Measurements from ENCODE around the gene MGAT3. TPM values are rescaled to one million over a fixed set of nuclear protein-coding genes. Genes with fewer than 3 reads are reported as not detected.
"Not testable (repeated sequence)": the region's sequence is repeated elsewhere in the genome, so short reads cannot be mapped to it uniquely, and the experiment has no call there.

The MGAT3 gene
- total RNA-seq, 1 donor = not detected

DNA sequence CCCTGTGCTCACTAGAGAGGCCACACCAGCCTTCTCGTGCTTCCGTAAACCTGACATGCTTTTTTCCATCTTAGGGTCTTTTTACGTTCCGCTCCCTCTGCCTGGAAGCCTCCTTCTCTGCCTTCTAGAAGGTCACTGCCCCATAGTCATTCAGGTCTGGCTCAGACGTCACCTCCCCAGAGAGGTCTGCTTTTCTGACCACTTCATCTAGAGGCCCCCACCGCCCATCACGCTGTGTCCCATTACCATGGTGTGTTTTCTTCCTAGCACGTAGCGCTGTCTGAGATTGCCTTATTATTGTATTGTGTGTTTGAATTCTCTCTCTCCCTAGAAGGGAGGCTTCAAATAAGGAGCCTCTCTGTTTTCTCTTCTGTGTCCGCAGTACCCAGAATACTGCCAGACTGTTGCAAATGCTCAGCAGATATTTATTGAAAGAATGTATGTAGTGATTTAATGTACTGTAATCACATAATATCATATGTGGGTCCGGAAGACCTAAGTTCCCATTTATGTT lies 47.2 kb upstream of the MGAT3 start:
- no peaks in the 10 kb centered on the region for H3K9me3 ChIP-seq (ENCODE audit: low read depth, low read length)
- H3K79me2 ChIP-seq (ENCODE audit: insufficient read depth, low read length) = peaks cover 32% of the 10 kb centered on the region
- no peaks in the 10 kb centered on the region for H3K36me3 ChIP-seq (ENCODE audit: insufficient read depth, low read length)
- no peak for DNase-seq (ENCODE audit: insufficient read length, low spot score, missing footprints)
- H4K20me1 ChIP-seq (ENCODE audit: insufficient read depth, low read length) = peaks cover 21% of the 10 kb centered on the region
- TF ChIP-seq, protein P1, sequence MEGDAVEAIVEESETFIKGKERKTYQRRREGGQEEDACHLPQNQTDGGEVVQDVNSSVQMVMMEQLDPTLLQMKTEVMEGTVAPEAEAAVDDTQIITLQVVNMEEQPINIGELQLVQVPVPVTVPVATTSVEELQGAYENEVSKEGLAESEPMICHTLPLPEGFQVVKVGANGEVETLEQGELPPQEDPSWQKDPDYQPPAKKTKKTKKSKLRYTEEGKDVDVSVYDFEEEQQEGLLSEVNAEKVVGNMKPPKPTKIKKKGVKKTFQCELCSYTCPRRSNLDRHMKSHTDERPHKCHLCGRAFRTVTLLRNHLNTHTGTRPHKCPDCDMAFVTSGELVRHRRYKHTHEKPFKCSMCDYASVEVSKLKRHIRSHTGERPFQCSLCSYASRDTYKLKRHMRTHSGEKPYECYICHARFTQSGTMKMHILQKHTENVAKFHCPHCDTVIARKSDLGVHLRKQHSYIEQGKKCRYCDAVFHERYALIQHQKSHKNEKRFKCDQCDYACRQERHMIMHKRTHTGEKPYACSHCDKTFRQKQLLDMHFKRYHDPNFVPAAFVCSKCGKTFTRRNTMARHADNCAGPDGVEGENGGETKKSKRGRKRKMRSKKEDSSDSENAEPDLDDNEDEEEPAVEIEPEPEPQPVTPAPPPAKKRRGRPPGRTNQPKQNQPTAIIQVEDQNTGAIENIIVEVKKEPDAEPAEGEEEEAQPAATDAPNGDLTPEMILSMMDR (IDR thresholded peaks at IDR 0.05; ENCODE audit: extremely low read depth, low read depth, low read length) = no peak
- no peak overlapping the region for H2AFZ ChIP-seq (ENCODE audit: low read length)
- no peak overlapping the region for H3K4me2 ChIP-seq (ENCODE audit: insufficient read depth, low read length)
- H3K27me3 ChIP-seq (ENCODE audit: insufficient read depth, low read length) = no peaks in the 10 kb centered on the region
- no peak overlapping the region for H3K4me3 ChIP-seq (ENCODE audit: insufficient read depth, low read length)
- peaks cover 20% of the 10 kb centered on the region for H3K4me1 ChIP-seq (ENCODE audit: insufficient read depth, low read length)
- H3K27ac ChIP-seq (ENCODE audit: low read depth, low read length) = no peak overlapping the region

GRCh38 chr22:39410264-39410663 lies 46.5 kb upstream of the MGAT3 start:
- TF ChIP-seq, protein P1 (IDR thresholded peaks at IDR 0.05; ENCODE audit: extremely low read depth, low read depth, low read length) = no peak
- no peaks in the 10 kb centered on the region for H3K9me3 ChIP-seq (ENCODE audit: low read depth, low read length)
- no peak overlapping the region for H2AFZ ChIP-seq (ENCODE audit: low read length)
- no peak overlapping the region for H3K4me3 ChIP-seq (ENCODE audit: insufficient read depth, low read length)
- no peaks in the 10 kb centered on the region for H3K27me3 ChIP-seq (ENCODE audit: insufficient read depth, low read length)
- H3K36me3 ChIP-seq (ENCODE audit: insufficient read depth, low read length) = no peaks in the 10 kb centered on the region
- peaks cover 13% of the 10 kb centered on the region for H3K4me1 ChIP-seq (ENCODE audit: insufficient read depth, low read length)
- H3K27ac ChIP-seq (ENCODE audit: low read depth, low read length) = no peak overlapping the region
- no peak overlapping the region for H3K4me2 ChIP-seq (ENCODE audit: insufficient read depth, low read length)
- H4K20me1 ChIP-seq (ENCODE audit: insufficient read depth, low read length) = peaks cover 28% of the 10 kb centered on the region
- no peak for DNase-seq (ENCODE audit: insufficient read length, low spot score, missing footprints)
- H3K79me2 ChIP-seq (ENCODE audit: insufficient read depth, low read length) = peaks cover 32% of the 10 kb centered on the region

- H3K79me2 ChIP-seq (ENCODE audit: insufficient read depth, low read length) = peaks cover 30% of the 10 kb centered on the region
- peaks cover 14% of the 10 kb centered on the region for H3K36me3 ChIP-seq (ENCODE audit: insufficient read depth, low read length)
- H3K4me2 ChIP-seq (ENCODE audit: insufficient read depth, low read length) = peak overlapping the region; percentile 30
- not testable (repeated sequence) for H3K9me3 ChIP-seq (ENCODE audit: low read depth, low read length); H3K4me1 ChIP-seq (ENCODE audit: insufficient read depth, low read length); H2AFZ ChIP-seq (ENCODE audit: low read length); DNase-seq (ENCODE audit: insufficient read length, low spot score, missing footprints); H3K27me3 ChIP-seq (ENCODE audit: insufficient read depth, low read length); H3K27ac ChIP-seq (ENCODE audit: low read depth, low read length); H3K4me3 ChIP-seq (ENCODE audit: insufficient read depth, low read length)
- peaks cover 35% of the 10 kb centered on the region for H4K20me1 ChIP-seq (ENCODE audit: insufficient read depth, low read length)
Observed at GRCh38 chr22:39411828-39412365, 44.9 kb upstream of the MGAT3 start.

GRCh38 chr22:39413204-39413603 lies 43.6 kb upstream of the MGAT3 start:
- not testable (repeated sequence) for H3K9me3 ChIP-seq (ENCODE audit: low read depth, low read length); H3K27me3 ChIP-seq (ENCODE audit: insufficient read depth, low read length); H3K27ac ChIP-seq (ENCODE audit: low read depth, low read length); H2AFZ ChIP-seq (ENCODE audit: low read length); DNase-seq (ENCODE audit: insufficient read length, low spot score, missing footprints); H3K4me1 ChIP-seq (ENCODE audit: insufficient read depth, low read length); H3K4me3 ChIP-seq (ENCODE audit: insufficient read depth, low read length); H3K4me2 ChIP-seq (ENCODE audit: insufficient read depth, low read length)
- peaks cover 23% of the 10 kb centered on the region for H3K36me3 ChIP-seq (ENCODE audit: insufficient read depth, low read length)
- peaks cover 20% of the 10 kb centered on the region for H3K79me2 ChIP-seq (ENCODE audit: insufficient read depth, low read length)
- H4K20me1 ChIP-seq (ENCODE audit: insufficient read depth, low read length) = peaks cover 33% of the 10 kb centered on the region

DNA sequence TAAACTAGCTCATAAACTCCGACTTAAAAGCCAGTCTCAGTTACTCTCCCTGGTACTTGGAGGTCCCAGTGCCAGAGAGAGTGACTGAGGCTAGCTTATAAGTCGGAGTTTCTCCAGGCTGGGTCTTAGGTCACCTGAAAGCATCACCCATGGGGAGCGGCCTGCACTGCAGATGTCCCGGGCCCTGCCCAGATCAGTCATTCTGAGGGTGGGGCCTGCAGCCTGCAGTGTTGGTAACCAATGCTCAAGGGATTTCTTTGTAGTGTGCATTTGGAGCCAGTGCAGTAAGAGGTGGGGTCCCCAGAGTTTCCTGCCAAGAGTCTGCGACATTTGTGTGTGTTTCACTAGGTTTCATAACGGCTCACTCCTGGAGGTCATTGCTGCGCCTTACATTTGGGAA lies 42.4 kb upstream of the MGAT3 start:
- TF ChIP-seq, protein P1 (IDR thresholded peaks at IDR 0.05; ENCODE audit: extremely low read depth, low read depth, low read length) = no peak
- Histone ChIP-seq H3K4me3 (ENCODE audit: insufficient read depth, low read length) (no peak overlapping the region), H3K36me3 (ENCODE audit: insufficient read depth, low read length) (peaks cover 35% of the 10 kb centered on the region), H3K27ac (ENCODE audit: low read depth, low read length) (no peak overlapping the region), H3K9me3 (ENCODE audit: low read depth, low read length) (no peaks in the 10 kb centered on the region), H3K27me3 (ENCODE audit: insufficient read depth, low read length) (no peaks in the 10 kb centered on the region), H4K20me1 (ENCODE audit: insufficient read depth, low read length) (peaks cover 31% of the 10 kb centered on the region), H3K4me1 (ENCODE audit: insufficient read depth, low read length) (peaks cover 5% of the 10 kb centered on the region), H2AFZ (ENCODE audit: low read length) (no peak overlapping the region), H3K79me2 (ENCODE audit: insufficient read depth, low read length) (peaks cover 14% of the 10 kb centered on the region), H3K4me2 (ENCODE audit: insufficient read depth, low read length) (no peak overlapping the region)
- DNase-seq (ENCODE audit: insufficient read length, low spot score, missing footprints) = peak; percentile 48

Data from osteoblast (primary cell).